ENCODE data around the gene SLIRP.

SLIRP gene

GRCh38 chr14:77710364-77710763 lies 2.5 kb downstream of the SLIRP start:
- no peak overlapping the region for H3K4me3 ChIP-seq (ENCODE audit: low read length)
- DNase-seq (ENCODE audit: low read depth) = no peak
- TF ChIP-seq, protein P1, sequence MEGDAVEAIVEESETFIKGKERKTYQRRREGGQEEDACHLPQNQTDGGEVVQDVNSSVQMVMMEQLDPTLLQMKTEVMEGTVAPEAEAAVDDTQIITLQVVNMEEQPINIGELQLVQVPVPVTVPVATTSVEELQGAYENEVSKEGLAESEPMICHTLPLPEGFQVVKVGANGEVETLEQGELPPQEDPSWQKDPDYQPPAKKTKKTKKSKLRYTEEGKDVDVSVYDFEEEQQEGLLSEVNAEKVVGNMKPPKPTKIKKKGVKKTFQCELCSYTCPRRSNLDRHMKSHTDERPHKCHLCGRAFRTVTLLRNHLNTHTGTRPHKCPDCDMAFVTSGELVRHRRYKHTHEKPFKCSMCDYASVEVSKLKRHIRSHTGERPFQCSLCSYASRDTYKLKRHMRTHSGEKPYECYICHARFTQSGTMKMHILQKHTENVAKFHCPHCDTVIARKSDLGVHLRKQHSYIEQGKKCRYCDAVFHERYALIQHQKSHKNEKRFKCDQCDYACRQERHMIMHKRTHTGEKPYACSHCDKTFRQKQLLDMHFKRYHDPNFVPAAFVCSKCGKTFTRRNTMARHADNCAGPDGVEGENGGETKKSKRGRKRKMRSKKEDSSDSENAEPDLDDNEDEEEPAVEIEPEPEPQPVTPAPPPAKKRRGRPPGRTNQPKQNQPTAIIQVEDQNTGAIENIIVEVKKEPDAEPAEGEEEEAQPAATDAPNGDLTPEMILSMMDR (conservative IDR thresholded peaks at IDR 0.05; ENCODE audit: low read depth, low read length) = no peak

- no peak overlapping the region for H3K4me3 ChIP-seq (ENCODE audit: low read length)
- DNase-seq (ENCODE audit: low read depth) = no peak
- TF ChIP-seq, protein P1 (conservative IDR thresholded peaks at IDR 0.05; ENCODE audit: low read depth, low read length) = no peak
Measured at GRCh38 chr14:77714926-77715325, 7.0 kb downstream of the SLIRP start.

- H3K4me3 ChIP-seq (ENCODE audit: low read length) = no peak overlapping the region
- TF ChIP-seq, protein P1 (conservative IDR thresholded peaks at IDR 0.05; ENCODE audit: low read depth, low read length) = no peak
Measured at GRCh38 chr14:77717608-77718305, 9.9 kb downstream of the SLIRP start.

GRCh38 chr14:77721437-77721836 lies 13.5 kb downstream of the SLIRP start:
- H3K4me3 ChIP-seq (ENCODE audit: low read length) = no peak overlapping the region
- no peak for DNase-seq (ENCODE audit: low read depth)
- TF ChIP-seq, protein P1 (conservative IDR thresholded peaks at IDR 0.05; ENCODE audit: low read depth, low read length) = no peak

More at GRCh38 chr14:77717608-77718305, 9.9 kb downstream of the SLIRP start:
- DNase-seq (ENCODE audit: low read depth) = no peak

DNA sequence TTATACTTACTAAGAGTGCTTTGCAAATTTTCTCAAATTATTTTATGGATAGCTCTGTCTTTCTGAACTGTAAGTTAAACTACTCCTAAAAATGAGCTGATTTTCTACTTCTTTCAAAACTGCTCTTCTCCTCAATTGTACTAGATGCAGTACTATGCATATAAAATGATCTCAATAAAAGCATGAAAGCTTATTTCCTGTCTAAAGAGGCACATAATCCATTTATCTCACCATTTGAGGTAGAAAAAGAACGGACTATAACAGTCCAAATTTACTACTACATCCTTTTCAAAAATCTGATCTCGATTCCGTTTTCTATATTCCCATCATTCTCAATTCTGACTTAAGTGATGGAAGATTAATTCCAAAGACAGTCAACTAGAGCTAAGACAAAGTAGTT lies 14.4 kb downstream of the SLIRP start:
- DNase-seq (ENCODE audit: low read depth) = no peak

GRCh38 chr14:77730976-77731497 lies 23.1 kb downstream of the SLIRP start:
- TF ChIP-seq, protein P1 (conservative IDR thresholded peaks at IDR 0.05; ENCODE audit: low read depth, low read length) = no peak
- H3K4me3 ChIP-seq (ENCODE audit: low read length) = no peak overlapping the region
- no peak for DNase-seq (ENCODE audit: low read depth)

More for the DNA sequence above, 14.4 kb downstream of the SLIRP start:
- H3K4me3 ChIP-seq (ENCODE audit: low read length) = no peak overlapping the region
- TF ChIP-seq, protein P1 (conservative IDR thresholded peaks at IDR 0.05; ENCODE audit: low read depth, low read length) = no peak
